NB4 (cell line): ENCODE data around the gene TGFA.

Experiments used
- CTCF ChIP-seq: IDR thresholded peaks from one replicate; pipeline ENCODE4 v1.5.1; 2012; ENCODE audit warnings: low read depth, low read length
- MAX ChIP-seq: IDR thresholded peaks from 2 replicates; pipeline ENCODE4 v1.6.1; 2011; ENCODE audit warnings: low read depth, low read length
- POLR2A ChIP-seq: IDR thresholded peaks from 2 replicates; pipeline ENCODE4 v1.6.1; 2011; ENCODE audit warnings: mild to moderate bottlenecking; ENCODE audit not compliant: insufficient read length; ENCODE audit errors: extremely low read depth

GRCh38 chr2:70475266-70475665 lies 78.4 kb downstream of the TGFA start:
- no peak for TF ChIP-seq POLR2A
- no peak for TF ChIP-seq MAX
- TF ChIP-seq CTCF: no peak
